ENCODE results near the gene DBF4. TPM values are rescaled to one million over a fixed set of nuclear protein-coding genes. Genes with fewer than 3 reads are reported as not detected.

The DBF4 gene
- total and polyA plus RNA-seq, 2 of the 13 experiments (the other 11 are each of a cell fraction or from before 2014, with no cell fraction given): 5.0 to 64.4 TPM

GRCh38 chr7:87870471-87870870 lies 5.8 kb upstream of the DBF4 start:
- Histone ChIP-seq H2AFZ (ENCODE audit: low read length) (no peak overlapping the region), H3K4me3 (replicated peaks in 1 of 3; ENCODE audit: insufficient read depth in 1 of 3, low read depth in 2 of 3, low read length in 3 of 3) (no peak overlapping the region), H3K27me3 (ENCODE audit: control insufficient read depth in 1 of 2, insufficient read depth in 2 of 2, low read length in 2 of 2) (no peaks in the 10 kb centered on the region), H4K20me1 (ENCODE audit: insufficient read depth, low read length) (no peaks in the 10 kb centered on the region), H3K27ac (ENCODE audit: extremely low read length, insufficient read depth, low read length) (no peak overlapping the region), H3K4me1 (ENCODE audit: insufficient read depth, low read length) (peaks cover 19% of the 10 kb centered on the region), H3K9me3 (ENCODE audit: low read length) (peaks cover 10% of the 10 kb centered on the region; the same call in 1 of the 2 replicates), H3K4me2 (ENCODE audit: low read depth, low read length) (no peak overlapping the region), H3K36me3 (replicated peaks in 1 of 2; ENCODE audit: control insufficient read depth in 1 of 2, insufficient read depth in 2 of 2, low read length in 2 of 2) (peaks cover 3 to 21% of the 10 kb centered on the region in 2 experiments; a peak in 3 of 5 replicates), H3K9ac (ENCODE audit: insufficient read depth, low read depth, low read length) (no peak overlapping the region), H3K79me2 (ENCODE audit: insufficient read depth, low read length) (peaks cover 43% of the 10 kb centered on the region)
- no peak for FAIRE-seq
- no TSS peak for BruUV-seq (replicated peaks)
- no peak for DNase-seq (ENCODE audit: low spot score)
- POLR2A ChIA-PET: no interaction called here
- no peak for ATAC-seq
- no peak for TF ChIP-seq KAT8 (CRISPR knock-in tag; IDR thresholded peaks at IDR 0.05)
- no peak for TF ChIP-seq SRSF4 (IDR thresholded peaks at IDR 0.05; ENCODE audit: low read depth, low read length, poor library complexity, severe bottlenecking)
- no peak for TF ChIP-seq ZSCAN29 (CRISPR knock-in tag; conservative IDR thresholded peaks at IDR 0.05)
- no peak for TF ChIP-seq ZBTB3 (CRISPR knock-in tag; IDR thresholded peaks at IDR 0.05; ENCODE audit: borderline replicate concordance, low read depth)
- intact Hi-C loops (cut with micrococcal nuclease; ENCODE audit: unreplicated experiment): loop anchor here (10.0 kb wide), 2 partner anchors 526 to 556 kb away; partner anchors contain the start of gene CROT
- CTCF ChIA-PET (ENCODE audit: low intra/inter-chr PET ratio, low total read pairs): no interaction called here
- in situ Hi-C loops (cut with HindIII; ENCODE audit: extremely low pct_ligation_motif_present, low pct_unique_long_range_greater_than_20kb): loop anchor here (10.0 kb wide), 1 partner anchor 526 kb away; the partner anchor contains the start of gene CROT
- WGBS (ENCODE audit: low lambda C conversion rate): 95% methylated on average over 4 of the region's 4 CpGs

GRCh38 chr7:87872346-87872745 lies 3.9 kb upstream of the DBF4 start:
- ATAC-seq (no peak), DNase-seq (ENCODE audit: low spot score) (no peak), FAIRE-seq (no peak)
- Histone ChIP-seq H3K27ac (ENCODE audit: extremely low read length, insufficient read depth, low read length) (no peak overlapping the region), H3K4me1 (ENCODE audit: insufficient read depth, low read length) (peaks cover 19% of the 10 kb centered on the region), H3K27me3 (ENCODE audit: control insufficient read depth in 1 of 2, insufficient read depth in 2 of 2, low read length in 2 of 2) (no peaks in the 10 kb centered on the region; a peak in 1 of 5 replicates), H3K4me3 (replicated peaks in 1 of 3; ENCODE audit: insufficient read depth in 1 of 3, low read depth in 2 of 3, low read length in 3 of 3) (no peak overlapping the region), H3K36me3 (replicated peaks in 1 of 2; ENCODE audit: control insufficient read depth in 1 of 2, insufficient read depth in 2 of 2, low read length in 2 of 2) (peaks cover 3 to 16% of the 10 kb centered on the region in 2 experiments; a peak in 2 of 5 replicates), H3K9me3 (ENCODE audit: low read length) (no peaks in the 10 kb centered on the region), H4K20me1 (ENCODE audit: insufficient read depth, low read length) (no peaks in the 10 kb centered on the region), H3K9ac (ENCODE audit: insufficient read depth, low read depth, low read length) (no peak overlapping the region), H2AFZ (ENCODE audit: low read length) (no peak overlapping the region), H3K4me2 (ENCODE audit: low read depth, low read length) (no peak overlapping the region), H3K79me2 (ENCODE audit: insufficient read depth, low read length) (peaks cover 47% of the 10 kb centered on the region)
- BruUV-seq (replicated peaks): no TSS peak
- ChIA-PET CTCF (ENCODE audit: low intra/inter-chr PET ratio, low total read pairs) (no interaction called here), POLR2A (no interaction called here)
- WGBS (ENCODE audit: low lambda C conversion rate): 93% methylated on average over 5 of the region's 5 CpGs
- intact Hi-C loops (cut with micrococcal nuclease; ENCODE audit: unreplicated experiment) (loop anchor here (10.0 kb wide), 2 partner anchors 528 to 558 kb away; partner anchors contain the start of gene CROT), in situ Hi-C loops (cut with HindIII; ENCODE audit: extremely low pct_ligation_motif_present, low pct_unique_long_range_greater_than_20kb) (loop anchor here (10.0 kb wide), 1 partner anchor 528 kb away; the partner anchor contains the start of gene CROT)
- TF ChIP-seq PRMT3 (CRISPR knock-in tag; IDR thresholded peaks at IDR 0.05; ENCODE audit: borderline replicate concordance, low read depth): no peak
- no peak for TF ChIP-seq STAG1 (CRISPR knock-in tag; IDR thresholded peaks at IDR 0.05)
- no peak for TF ChIP-seq IKZF4 (CRISPR knock-in tag; IDR thresholded peaks at IDR 0.05; ENCODE audit: borderline replicate concordance, low read depth, not compliant biosample characterization)
- no peak for TF ChIP-seq FOXJ3 (CRISPR knock-in tag; IDR thresholded peaks at IDR 0.05; ENCODE audit: borderline replicate concordance)
- TF ChIP-seq KAT8 (CRISPR knock-in tag; IDR thresholded peaks at IDR 0.05): no peak
- TF ChIP-seq SIN3A (IDR thresholded peaks at IDR 0.05; ENCODE audit: borderline replicate concordance, low read depth, low read length): no peak
- no peak for TF ChIP-seq RELA (CRISPR knock-in tag; IDR thresholded peaks at IDR 0.05)
- no peak for TF ChIP-seq RXRB (CRISPR knock-in tag; IDR thresholded peaks at IDR 0.05; ENCODE audit: borderline replicate concordance)
- TF ChIP-seq KLF13 (CRISPR knock-in tag; IDR thresholded peaks at IDR 0.05): no peak
- TF ChIP-seq, protein P1, sequence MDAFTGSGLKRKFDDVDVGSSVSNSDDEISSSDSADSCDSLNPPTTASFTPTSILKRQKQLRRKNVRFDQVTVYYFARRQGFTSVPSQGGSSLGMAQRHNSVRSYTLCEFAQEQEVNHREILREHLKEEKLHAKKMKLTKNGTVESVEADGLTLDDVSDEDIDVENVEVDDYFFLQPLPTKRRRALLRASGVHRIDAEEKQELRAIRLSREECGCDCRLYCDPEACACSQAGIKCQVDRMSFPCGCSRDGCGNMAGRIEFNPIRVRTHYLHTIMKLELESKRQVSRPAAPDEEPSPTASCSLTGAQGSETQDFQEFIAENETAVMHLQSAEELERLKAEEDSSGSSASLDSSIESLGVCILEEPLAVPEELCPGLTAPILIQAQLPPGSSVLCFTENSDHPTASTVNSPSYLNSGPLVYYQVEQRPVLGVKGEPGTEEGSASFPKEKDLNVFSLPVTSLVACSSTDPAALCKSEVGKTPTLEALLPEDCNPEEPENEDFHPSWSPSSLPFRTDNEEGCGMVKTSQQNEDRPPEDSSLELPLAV (CRISPR knock-in tag; conservative IDR thresholded peaks at IDR 0.05; ENCODE audit: low read depth): no peak
